HepG2 (cell line): ENCODE measurements around the gene GON7.

ENCODE experiments used
- ADNP ChIP-seq: sonication (generic); formaldehyde crosslinking; IDR thresholded peaks from 2 replicates; pipeline ENCODE4 v1.4.0; 2020; ENCODE audit warnings: missing genetic modification reagents
- CREM ChIP-seq, 2 experiments: sonication (generic) in 1 of 2; formaldehyde crosslinking in 1 of 2; IDR thresholded peaks; 2 replicates each; pipeline versions ENCODE4 v1.4.0 to v1.6.1; 2016 to 2020; ENCODE audit warnings: antibody characterized with exemption in 1 of 2, mild to moderate bottlenecking in 1 of 2, missing genetic modification reagents in 1 of 2
- CTCF ChIP-seq: sonication (generic); formaldehyde crosslinking; IDR thresholded peaks from 2 replicates; pipeline ENCODE4 v1.5.0; 2020; ENCODE audit warnings: mild to moderate bottlenecking, missing genetic modification reagents, moderate library complexity
- EP300 ChIP-seq, 3 experiments: sonication (generic) in 1 of 3; formaldehyde crosslinking in 1 of 3; IDR thresholded peaks; 2 replicates each; pipeline versions ENCODE4 v1.5.1 to v1.6.1; 2011 to 2020; ENCODE audit warnings: low read depth in 2 of 3, low read length in 2 of 3, borderline replicate concordance in 1 of 3, improper control_type of control experiment in 1 of 3, mild to moderate bottlenecking in 1 of 3, missing genetic modification reagents in 1 of 3, moderate library complexity in 1 of 3
- FOXJ3 ChIP-seq: sonication (generic); formaldehyde crosslinking; IDR thresholded peaks from 2 replicates; pipeline ENCODE4 v1.4.0; 2020; ENCODE audit warnings: missing genetic modification reagents, mild to moderate bottlenecking, borderline replicate concordance
- NPAS2 ChIP-seq: sonication (generic); formaldehyde crosslinking; IDR thresholded peaks from 2 replicates; pipeline ENCODE4 v1.8.0; 2022; ENCODE audit warnings: mild to moderate bottlenecking, missing genetic modification reagents, borderline replicate concordance
- POLR2A ChIP-seq, 2 experiments: IDR thresholded peaks; 2 replicates each; pipeline ENCODE4 v1.6.1; 2011; ENCODE audit warnings: low read depth in 2 of 2, low read length in 2 of 2, mild to moderate bottlenecking in 1 of 2, moderate library complexity in 1 of 2; ENCODE audit not compliant: insufficient read depth in 1 of 2
- POLR2AphosphoS2 ChIP-seq: IDR thresholded peaks from 2 replicates; pipeline ENCODE4 v1.6.1; 2011; ENCODE audit warnings: low read depth, low read length, improper control_type of control experiment
- THRA ChIP-seq: sonication (generic); formaldehyde crosslinking; IDR thresholded peaks from 2 replicates; pipeline ENCODE4 v1.4.0; 2020; ENCODE audit warnings: missing genetic modification reagents, borderline replicate concordance
- ZBTB49 ChIP-seq: sonication (generic); formaldehyde crosslinking; IDR thresholded peaks from 2 replicates; pipeline ENCODE4 v1.4.0; 2020; ENCODE audit warnings: missing genetic modification reagents, borderline replicate concordance
- ZNF256 ChIP-seq: sonication (generic); formaldehyde crosslinking; conservative IDR thresholded peaks from 2 replicates; pipeline ENCODE4 v1.4.0; 2020; ENCODE audit warnings: missing genetic modification reagents
- ZNF263 ChIP-seq: sonication (generic); formaldehyde crosslinking; IDR thresholded peaks from 2 replicates; pipeline ENCODE4 v1.4.0; 2020; ENCODE audit warnings: missing genetic modification reagents
- ZNF317 ChIP-seq: sonication (generic); formaldehyde crosslinking; IDR thresholded peaks from 2 replicates; pipeline ENCODE4 v1.5.0; 2020; ENCODE audit warnings: mild to moderate bottlenecking, missing genetic modification reagents
- ZNF550 ChIP-seq: sonication (generic); formaldehyde crosslinking; IDR thresholded peaks from 2 replicates; pipeline ENCODE4 v1.4.0; 2020; ENCODE audit warnings: mild to moderate bottlenecking, missing genetic modification reagents, borderline replicate concordance

GRCh38 chr14:93160353-93160801, 46.5 kb downstream of the GON7 start:
- TF ChIP-seq CTCF (CRISPR knock-in tag): peak; percentile 74
- no peak for TF ChIP-seq POLR2A (IDR thresholded peaks at IDR 0.05; ENCODE audit: insufficient read depth in 1 of 2, low read depth in 2 of 2, low read length in 2 of 2)
- TF ChIP-seq ZNF317 (CRISPR knock-in tag): no peak
- no peak for TF ChIP-seq EP300 (IDR thresholded peaks at IDR 0.05; ENCODE audit: low read depth in 2 of 2, low read length in 2 of 2)
- TF ChIP-seq EP300 (CRISPR knock-in tag; IDR thresholded peaks at IDR 0.05; ENCODE audit: borderline replicate concordance): no peak
- no peak for TF ChIP-seq POLR2AphosphoS2
- TF ChIP-seq ZNF256 (CRISPR knock-in tag): no peak
- TF ChIP-seq CREM (IDR thresholded peaks at IDR 0.05): no peak
- no peak for TF ChIP-seq CREM (CRISPR knock-in tag; IDR thresholded peaks at IDR 0.05)
- TF ChIP-seq ADNP (CRISPR knock-in tag): no peak
- TF ChIP-seq NPAS2 (CRISPR knock-in tag): no peak
- no peak for TF ChIP-seq FOXJ3
- no peak for TF ChIP-seq ZNF550
- no peak for TF ChIP-seq ZNF263 (CRISPR knock-in tag)
- TF ChIP-seq ZBTB49 (CRISPR knock-in tag): no peak
- no peak for TF ChIP-seq THRA (CRISPR knock-in tag)
